ENCODE results near the gene GALNT2.

GRCh38 chr1:230191855-230192254, 124.8 kb downstream of the GALNT2 start:
- TF ChIP-seq ISL1 (CRISPR knock-in tag; IDR thresholded peaks at IDR 0.05) (no peak), TOX (CRISPR knock-in tag; IDR thresholded peaks at IDR 0.05; ENCODE audit: borderline replicate concordance) (no peak), OSR1 (CRISPR knock-in tag; IDR thresholded peaks at IDR 0.05) (no peak), PATZ1 (CRISPR knock-in tag; IDR thresholded peaks at IDR 0.05; ENCODE audit: borderline replicate concordance) (no peak), RARB (CRISPR knock-in tag; IDR thresholded peaks at IDR 0.05) (no peak), ZC3H10 (CRISPR knock-in tag; IDR thresholded peaks at IDR 0.05) (no peak), ARNTL (CRISPR knock-in tag; IDR thresholded peaks at IDR 0.05; ENCODE audit: borderline replicate concordance, low read depth) (no peak), ZFP30 (CRISPR knock-in tag; IDR thresholded peaks at IDR 0.05) (no peak), POU6F1 (CRISPR knock-in tag; IDR thresholded peaks at IDR 0.05; ENCODE audit: borderline replicate concordance, low read depth) (no peak), BACH2 (CRISPR knock-in tag; IDR thresholded peaks at IDR 0.05; ENCODE audit: borderline replicate concordance) (no peak), TCF4 (CRISPR knock-in tag; IDR thresholded peaks at IDR 0.05; ENCODE audit: borderline replicate concordance) (no peak)
